Thoracic aorta (tissue), 2 donors: ENCODE measurements around the gene ENTHD1. TPM values are rescaled to one million over a fixed set of nuclear protein-coding genes. Genes with fewer than 3 reads are reported as not detected.
A peak's percentile ranks its signal among the peaks of the same experiment; 100 is the strongest.

ENCODE experiments used
- ATAC-seq: fragments of 150-250 bp; one replicate; pipeline ENCODE4 v1.8.0; 2017; ENCODE audit warnings: low read depth; ENCODE audit not compliant: insufficient number of reproducible peaks, low FRiP score
- DNase-seq: peaks from one replicate; pipeline ENCODE4 v3.0.0-alpha.2; 2020; ENCODE audit warnings: low spot score
- H3K27ac ChIP-seq, 2 donors: fragments of 200-600 bp; sonication (generic); 1 replicate in 1 of 2; 2 replicates in 1 of 2; pipeline ENCODE4 v1.5.1; 2016; ENCODE audit warnings: mild to moderate bottlenecking in 2 of 2, moderate library complexity in 2 of 2
- H3K27me3 ChIP-seq: fragments of 200-600 bp; sonication (generic); replicated peaks from 2 replicates; pipeline ENCODE4 v1.6.0; 2016; ENCODE audit warnings: mild to moderate bottlenecking; ENCODE audit not compliant: insufficient read depth
- H3K36me3 ChIP-seq: fragments of 200-600 bp; sonication (generic); one replicate; pipeline ENCODE4 v1.5.1; 2016
- H3K4me1 ChIP-seq, 2 donors: fragments of 200-600 bp; sonication (generic); 1 replicate in 1 of 2; 2 replicates in 1 of 2; pipeline versions ENCODE4 v1.5.1 to v1.6.0; 2016; ENCODE audit warnings: low read depth in 2 of 2, mild to moderate bottlenecking in 1 of 2; ENCODE audit not compliant: control insufficient read depth in 1 of 2
- H3K4me3 ChIP-seq: fragments of 200-600 bp; sonication (generic); 2 replicates; pipeline ENCODE4 v1.5.1; 2016; ENCODE audit warnings: mild to moderate bottlenecking
- H3K9me3 ChIP-seq: fragments of 200-600 bp; sonication (generic); 2 replicates; pipeline ENCODE4 v1.5.1; 2016
- total RNA-seq, 2 donors: library from RNA; depleted of rRNA; stranded (reverse); fragments of >200 nt; gene quantifications; one replicate each; pipeline versions ENCODE4 v1.1.0 to v1.2.3, GENCODE V29; 2016
- TF ChIP-seq, protein P1 (sequence below): fragments of 200-600 bp; sonication (generic); IDR thresholded peaks from one replicate; pipeline ENCODE4 v1.5.1; 2019; ENCODE audit warnings: antibody characterized with exemption

ENTHD1 gene
- total RNA-seq, 2 donors from 2014 or later = not detected

DNA sequence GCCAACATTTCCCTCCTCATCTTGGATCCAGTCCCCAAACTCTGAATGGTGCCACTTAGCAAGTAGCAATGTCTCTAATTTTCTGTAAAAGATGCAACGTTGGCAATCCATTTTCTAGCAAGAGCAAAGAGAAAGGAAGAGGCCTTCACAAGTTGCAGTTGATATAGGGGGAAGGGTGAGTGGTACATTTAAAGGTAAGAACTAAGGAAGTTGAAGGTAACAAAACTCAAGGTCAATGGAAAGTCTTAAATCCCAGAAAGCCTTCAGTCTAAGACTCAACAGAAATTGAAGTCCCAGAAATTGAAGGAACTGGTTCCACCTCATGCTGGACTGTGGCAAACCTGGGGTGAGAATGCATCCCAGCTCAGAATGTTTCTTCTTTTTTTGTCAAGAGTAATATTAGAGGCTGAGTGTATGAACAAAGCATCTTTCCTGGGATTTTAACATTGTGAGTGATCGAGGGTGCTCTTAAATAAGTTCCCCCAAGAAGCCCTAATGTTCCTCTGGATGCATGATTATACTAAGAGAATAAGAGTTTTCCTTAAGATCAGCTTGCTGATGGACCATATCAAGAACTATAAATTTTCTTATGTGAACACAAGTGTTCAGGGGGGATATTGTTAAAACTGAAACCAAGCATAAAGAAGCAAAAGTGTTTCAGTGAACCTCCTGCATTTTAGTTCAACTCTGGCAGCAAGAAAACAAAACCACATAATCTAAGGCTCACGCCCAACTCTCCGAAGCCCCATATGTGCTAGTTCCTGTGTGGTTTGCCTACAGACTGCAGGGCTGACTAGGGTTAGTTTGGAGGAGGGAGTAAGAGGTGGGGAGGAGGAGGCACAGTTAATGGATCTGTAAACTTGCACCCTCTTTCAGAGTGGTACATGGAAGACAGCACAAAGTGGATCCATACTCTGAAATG, 7.0 kb upstream of the ENTHD1 start, which contains the start of gene GRAP2:
GRAP2 (plus strand) TSS at position 779 of the 922 bp plus-strand sequence. CDS start 46,023 bp downstream, outside the sequence.
- ATAC-seq (no peak), DNase-seq (no peak)
- H3K4me1 ChIP-seq = no peaks in the 10 kb centered on the region
- no peaks in the 10 kb centered on the region for H3K27me3 ChIP-seq
- no peak within 1 kb of the TSS for H3K27ac ChIP-seq
- H3K4me3 ChIP-seq = peak within 1 kb of the TSS; percentile 25
- TF ChIP-seq, protein P1, sequence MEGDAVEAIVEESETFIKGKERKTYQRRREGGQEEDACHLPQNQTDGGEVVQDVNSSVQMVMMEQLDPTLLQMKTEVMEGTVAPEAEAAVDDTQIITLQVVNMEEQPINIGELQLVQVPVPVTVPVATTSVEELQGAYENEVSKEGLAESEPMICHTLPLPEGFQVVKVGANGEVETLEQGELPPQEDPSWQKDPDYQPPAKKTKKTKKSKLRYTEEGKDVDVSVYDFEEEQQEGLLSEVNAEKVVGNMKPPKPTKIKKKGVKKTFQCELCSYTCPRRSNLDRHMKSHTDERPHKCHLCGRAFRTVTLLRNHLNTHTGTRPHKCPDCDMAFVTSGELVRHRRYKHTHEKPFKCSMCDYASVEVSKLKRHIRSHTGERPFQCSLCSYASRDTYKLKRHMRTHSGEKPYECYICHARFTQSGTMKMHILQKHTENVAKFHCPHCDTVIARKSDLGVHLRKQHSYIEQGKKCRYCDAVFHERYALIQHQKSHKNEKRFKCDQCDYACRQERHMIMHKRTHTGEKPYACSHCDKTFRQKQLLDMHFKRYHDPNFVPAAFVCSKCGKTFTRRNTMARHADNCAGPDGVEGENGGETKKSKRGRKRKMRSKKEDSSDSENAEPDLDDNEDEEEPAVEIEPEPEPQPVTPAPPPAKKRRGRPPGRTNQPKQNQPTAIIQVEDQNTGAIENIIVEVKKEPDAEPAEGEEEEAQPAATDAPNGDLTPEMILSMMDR = no peak
- no peaks in the 10 kb centered on the region for H3K36me3 ChIP-seq
- H3K9me3 ChIP-seq = no peaks in the 10 kb centered on the region

DNA sequence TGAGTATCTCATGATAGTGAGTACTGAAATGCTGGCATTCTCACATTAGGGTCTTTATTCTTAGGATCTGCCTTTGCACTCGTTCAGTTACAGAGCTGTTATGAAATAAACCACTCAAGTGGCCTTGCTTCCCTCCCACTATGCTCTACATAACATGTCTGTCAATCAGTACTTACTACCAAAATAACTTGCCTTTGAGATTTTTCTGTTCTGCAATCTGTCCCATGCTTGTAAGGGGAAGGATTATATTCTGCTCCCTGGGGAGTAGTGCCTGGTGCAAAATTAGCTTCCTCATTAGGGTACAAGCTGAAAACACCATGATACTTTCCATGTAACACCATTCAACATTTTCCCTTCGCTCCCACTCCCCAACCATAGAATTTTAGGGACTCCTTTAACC, 5.4 kb upstream of the ENTHD1 start:
- no peak for ATAC-seq
- Histone ChIP-seq H3K4me3 (no peak overlapping the region), H3K4me1 (no peaks in the 10 kb centered on the region), H3K36me3 (no peaks in the 10 kb centered on the region), H3K9me3 (no peaks in the 10 kb centered on the region), H3K27me3 (no peaks in the 10 kb centered on the region), H3K27ac (no peak overlapping the region)
- TF ChIP-seq, protein P1 = no peak
- no peak for DNase-seq

DNA sequence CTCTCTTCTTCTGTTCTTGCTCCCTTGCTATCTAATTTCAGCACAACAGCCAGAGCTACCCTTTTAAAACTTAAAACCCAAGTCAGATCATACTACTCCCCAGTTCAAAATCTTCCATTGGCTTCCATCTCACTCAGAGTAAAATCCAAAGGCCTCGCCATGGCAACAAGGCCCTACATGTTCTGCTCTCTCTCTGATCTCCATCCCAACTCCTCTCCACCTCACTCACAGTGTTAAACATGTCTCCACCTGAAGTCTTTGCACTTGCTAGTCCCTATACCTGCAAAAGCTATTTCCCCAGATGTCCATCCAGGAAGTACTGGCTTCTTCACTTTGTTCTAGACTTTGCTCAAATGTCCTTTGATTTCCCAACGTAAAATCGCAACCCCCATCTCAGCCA, 4.3 kb upstream of the ENTHD1 start:
- H3K4me3 ChIP-seq = no peak overlapping the region
- no peaks in the 10 kb centered on the region for H3K9me3 ChIP-seq
- H3K36me3 ChIP-seq = no peaks in the 10 kb centered on the region
- H3K27ac ChIP-seq = no peak overlapping the region
- ATAC-seq (no peak), DNase-seq (no peak)
- H3K4me1 ChIP-seq = no peaks in the 10 kb centered on the region
- TF ChIP-seq, protein P1 = no peak
- no peaks in the 10 kb centered on the region for H3K27me3 ChIP-seq

DNA sequence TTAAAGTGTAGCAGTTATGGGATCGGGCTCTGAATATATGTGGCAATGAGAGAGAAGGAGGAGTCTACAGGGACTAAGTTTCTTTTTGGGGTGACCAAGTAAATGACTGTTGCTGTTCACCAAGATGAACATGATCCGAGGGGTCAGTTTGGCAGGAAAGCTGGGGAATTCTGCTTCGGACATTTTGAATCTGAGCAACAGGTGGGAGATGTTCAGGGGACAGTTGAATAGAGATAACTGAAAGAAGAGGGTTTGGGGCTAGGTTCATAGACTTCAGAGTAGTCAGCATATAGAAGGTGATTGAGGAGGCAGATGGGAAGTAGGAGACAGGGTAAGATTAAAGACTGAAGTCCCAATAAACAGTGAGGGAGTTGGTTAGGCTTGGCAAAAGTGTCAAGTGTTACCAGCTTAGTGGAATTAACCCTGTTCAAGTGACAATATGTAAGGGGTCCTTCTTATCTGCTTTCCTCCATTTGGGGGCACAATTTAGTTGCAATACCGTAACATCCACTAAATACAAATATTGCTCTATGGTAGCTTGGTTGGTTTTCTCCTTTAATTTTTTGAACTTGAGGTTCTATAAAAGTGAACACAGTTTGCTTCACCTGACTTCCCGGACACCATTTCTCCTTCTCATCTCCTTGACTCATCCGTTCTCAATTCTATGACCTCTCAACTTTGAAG, 2.9 kb upstream of the ENTHD1 start:
- H3K9me3 ChIP-seq = no peaks in the 10 kb centered on the region
- TF ChIP-seq, protein P1 = no peak
- ATAC-seq (no peak), DNase-seq (no peak)
- no peak overlapping the region for H3K4me3 ChIP-seq
- no peaks in the 10 kb centered on the region for H3K4me1 ChIP-seq
- no peak overlapping the region for H3K27ac ChIP-seq
- no peaks in the 10 kb centered on the region for H3K36me3 ChIP-seq
- no peaks in the 10 kb centered on the region for H3K27me3 ChIP-seq

DNA sequence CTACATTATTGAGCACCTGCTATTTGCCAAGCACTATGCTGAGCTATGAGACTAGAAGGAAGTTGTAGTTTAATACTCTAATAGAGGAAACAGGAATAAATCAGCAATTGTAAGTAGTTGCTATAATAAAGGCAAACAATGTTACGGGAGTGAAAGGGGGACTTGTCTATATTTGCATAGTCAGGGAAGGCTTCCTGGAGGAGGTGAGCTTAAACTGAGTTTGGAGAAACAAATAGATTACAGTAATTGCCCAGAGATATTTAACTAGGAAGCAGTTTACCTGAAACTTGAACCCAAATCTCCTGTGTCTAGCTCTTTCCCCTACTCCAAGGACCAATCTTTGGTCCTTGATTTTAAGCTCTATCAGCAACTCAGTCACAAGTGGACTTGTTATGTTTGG, 2.1 kb upstream of the ENTHD1 start:
- no peaks in the 10 kb centered on the region for H3K36me3 ChIP-seq
- no peak overlapping the region for H3K27ac ChIP-seq
- no peak overlapping the region for H3K4me3 ChIP-seq
- H3K27me3 ChIP-seq = no peaks in the 10 kb centered on the region
- no peak for DNase-seq
- no peaks in the 10 kb centered on the region for H3K9me3 ChIP-seq
- H3K4me1 ChIP-seq = no peaks in the 10 kb centered on the region
- TF ChIP-seq, protein P1 = no peak
- ATAC-seq = no peak
